ENCODE measurements around the gene TSPAN4. TPM values are rescaled to one million over a fixed set of nuclear protein-coding genes. Genes with fewer than 3 reads are reported as not detected.

Gene TSPAN4
- total RNA-seq, 4 donors from 2014 or later = 57.3 to 88.3 (median 70.7) TPM

Other genes starting within 250 kb of the TSPAN4 start
- gene IRF7, start 226.9 kb upstream of the TSPAN4 start, total RNA-seq = 10 to 100 TPM; 33.7 to 40.9 (median 36.6) TPM
- gene CDHR5, start 217.9 kb upstream of the TSPAN4 start, total RNA-seq = not detected
- gene SCT, start 215.7 kb upstream of the TSPAN4 start, total RNA-seq = not detected
- 1 to 10 TPM in 1 of 4 donors, under 1 TPM in 1, not detected in 2; 0.23 to 2.0 TPM for gene DRD4, start 205.6 kb upstream of the TSPAN4 start, total RNA-seq
- gene DEAF1, start 147.6 kb upstream of the TSPAN4 start, total RNA-seq = 10 to 100 TPM; 31.1 to 57.0 (median 39.6) TPM
- 10 to 100 TPM; 28.9 to 70.9 (median 42.9) TPM for gene TMEM80, start 147.0 kb upstream of the TSPAN4 start, total RNA-seq
- 100 to 1,000 TPM; 143 to 242 (median 164) TPM for gene EPS8L2, start 136.6 kb upstream of the TSPAN4 start, total RNA-seq
- 100 to 1,000 TPM; 167 to 249 (median 183) TPM for gene TALDO1, start 95.4 kb upstream of the TSPAN4 start, total RNA-seq
- gene GATD1, start 65.4 kb upstream of the TSPAN4 start, total RNA-seq = 10 to 100 TPM; 30.9 to 52.4 (median 39.8) TPM
- not detected for gene CEND1, start 52.8 kb upstream of the TSPAN4 start, total RNA-seq
- gene SLC25A22, start 44.6 kb upstream of the TSPAN4 start, total RNA-seq = 10 to 100 TPM; 10.9 to 19.2 (median 14.8) TPM
- 10 to 100 TPM; 16.4 to 44.3 (median 24.5) TPM for gene PIDD1, start 37.6 kb upstream of the TSPAN4 start, total RNA-seq
- 1,000 to 10,000 TPM in 1 of 4 donors, 100 to 1,000 TPM in 3; 479 to 1,471 (median 745) TPM for gene RPLP2, start 32.9 kb upstream of the TSPAN4 start, total RNA-seq
- 10 to 100 TPM; 55.5 to 99.7 (median 72.4) TPM for gene PNPLA2, start 23.9 kb upstream of the TSPAN4 start, total RNA-seq
- 10 to 100 TPM; 14.5 to 47.9 (median 32.3) TPM for gene CRACR2B, start 14.9 kb upstream of the TSPAN4 start, total RNA-seq
- 100 to 1,000 TPM; 124 to 186 (median 157) TPM for gene CD151, start 9.9 kb upstream of the TSPAN4 start, total RNA-seq
- 10 to 100 TPM; 39.1 to 61.2 (median 51.4) TPM for gene POLR2L, start 323 bp upstream of the TSPAN4 start, total RNA-seq
- gene CHID1, start 68.0 kb downstream of the TSPAN4 start, total RNA-seq = 10 to 100 TPM; 35.5 to 59.4 (median 50.7) TPM
- 10 to 100 TPM; 33.6 to 76.6 (median 46.4) TPM for gene AP2A2, start 83.0 kb downstream of the TSPAN4 start, total RNA-seq
- gene MUC6, start 193.9 kb downstream of the TSPAN4 start, total RNA-seq = not detected
- under 1 TPM in 1 of 4 donors, not detected in 3; 0.02 TPM for gene MUC2, start 232.0 kb downstream of the TSPAN4 start, total RNA-seq

All from lower leg skin (tissue), 4 donors.